Measurements from ENCODE around the gene APBB2.
"Not testable (repeated sequence)": the region's sequence is repeated elsewhere in the genome, so short reads cannot be mapped to it uniquely, and the experiment has no call there.

APBB2 gene

GRCh38 chr4:40927074-40927473 lies 287.3 kb downstream of the APBB2 start:
- no peak for DNase-seq

- no peak for DNase-seq
Observed at GRCh38 chr4:40924793-40925117, 289.6 kb downstream of the APBB2 start.

- peak; percentile 64 to 76 for DNase-seq
Observed at GRCh38 chr4:40924096-40924792, 290.1 kb downstream of the APBB2 start.

- no peak for DNase-seq
Observed at GRCh38 chr4:40923316-40924095, 290.8 kb downstream of the APBB2 start.

- DNase-seq: not testable (repeated sequence)
Observed at GRCh38 chr4:40919976-40920375, 294.4 kb downstream of the APBB2 start.

- peak; percentile 44 to 51 for DNase-seq
Observed at GRCh38 chr4:40918330-40918729, 296.0 kb downstream of the APBB2 start.

- DNase-seq: peak in 1 of 2 experiments; percentile 6
Observed at GRCh38 chr4:40916880-40917279, 297.5 kb downstream of the APBB2 start.

- no peak for DNase-seq
Observed at GRCh38 chr4:40916218-40916555, 298.2 kb downstream of the APBB2 start.

GRCh38 chr4:40915318-40916217 lies 298.8 kb downstream of the APBB2 start:
- DNase-seq: no peak

GRCh38 chr4:40912460-40913184 lies 301.7 kb downstream of the APBB2 start:
- DNase-seq: no peak

GRCh38 chr4:40910706-40911105 lies 303.6 kb downstream of the APBB2 start:
- DNase-seq: no peak

GRCh38 chr4:40909363-40909876 lies 304.9 kb downstream of the APBB2 start:
- no peak for DNase-seq

- DNase-seq: peak; percentile 86 to 90
Observed at GRCh38 chr4:40908702-40909362, 305.5 kb downstream of the APBB2 start.

GRCh38 chr4:40908297-40908696 lies 306.0 kb downstream of the APBB2 start:
- no peak for DNase-seq

GRCh38 chr4:40905414-40905813 lies 308.9 kb downstream of the APBB2 start:
- DNase-seq: no peak

- DNase-seq: not testable (repeated sequence)
Observed at GRCh38 chr4:40900531-40900930, 313.8 kb downstream of the APBB2 start.

- peak; percentile 68 to 74 for DNase-seq
Observed at GRCh38 chr4:40897557-40898203, 316.7 kb downstream of the APBB2 start.

- no peak for DNase-seq
Observed at GRCh38 chr4:40890764-40891163, 323.6 kb downstream of the APBB2 start.

- DNase-seq: no peak
Observed at GRCh38 chr4:40890199-40890598, 324.1 kb downstream of the APBB2 start.

GRCh38 chr4:40888933-40889332 lies 325.4 kb downstream of the APBB2 start:
- no peak for DNase-seq

GRCh38 chr4:40887764-40888131 lies 326.6 kb downstream of the APBB2 start:
- no peak for DNase-seq
